Cardiac fibroblast (primary cell): ENCODE results near the gene PAX6.

Experiments
- DNase-seq, 2 donors: peaks; one replicate each; pipeline versions ENCODE4 v3.0.0 to v3.0.0-alpha.2; 2010; ENCODE audit warnings: low read depth in 2 of 2
- H3K4me3 ChIP-seq, 2 donors: replicated peaks in 1 of 2; 1 replicate in 1 of 2; 2 replicates in 1 of 2; pipeline ENCODE4 v1.5.1; 2011; ENCODE audit warnings: low read depth in 2 of 2, low read length in 2 of 2, mild to moderate bottlenecking in 2 of 2, moderate library complexity in 1 of 2
- TF ChIP-seq, protein P1 (sequence below): IDR thresholded peaks from one replicate; pipeline ENCODE4 v1.5.1; 2011; ENCODE audit warnings: low read depth, mild to moderate bottlenecking, low read length, inconsistent platforms

The PAX6 gene

DNA sequence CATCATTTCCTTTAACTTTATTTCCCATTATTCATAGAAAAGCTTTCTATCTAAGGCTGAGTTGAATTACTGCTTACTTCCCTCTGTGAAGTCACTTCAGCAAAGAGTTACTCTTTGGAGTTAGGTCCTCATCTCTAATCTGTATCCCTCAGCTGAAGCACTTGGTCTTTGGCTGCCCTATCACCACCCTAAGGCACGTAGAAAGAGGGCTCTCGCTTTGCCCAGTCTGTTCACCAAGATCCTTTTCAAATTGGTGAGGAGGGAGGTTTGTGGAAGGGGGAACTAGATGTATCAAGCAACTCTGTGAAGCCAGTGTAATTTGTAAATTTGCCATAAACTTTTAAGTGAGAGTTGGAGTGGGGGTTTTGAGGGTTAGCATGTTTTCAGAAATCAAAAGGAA, 43.4 kb downstream of the PAX6 start:
- H3K4me3 ChIP-seq, result no peak overlapping the region
- DNase-seq, result no peak
- TF ChIP-seq, protein P1, sequence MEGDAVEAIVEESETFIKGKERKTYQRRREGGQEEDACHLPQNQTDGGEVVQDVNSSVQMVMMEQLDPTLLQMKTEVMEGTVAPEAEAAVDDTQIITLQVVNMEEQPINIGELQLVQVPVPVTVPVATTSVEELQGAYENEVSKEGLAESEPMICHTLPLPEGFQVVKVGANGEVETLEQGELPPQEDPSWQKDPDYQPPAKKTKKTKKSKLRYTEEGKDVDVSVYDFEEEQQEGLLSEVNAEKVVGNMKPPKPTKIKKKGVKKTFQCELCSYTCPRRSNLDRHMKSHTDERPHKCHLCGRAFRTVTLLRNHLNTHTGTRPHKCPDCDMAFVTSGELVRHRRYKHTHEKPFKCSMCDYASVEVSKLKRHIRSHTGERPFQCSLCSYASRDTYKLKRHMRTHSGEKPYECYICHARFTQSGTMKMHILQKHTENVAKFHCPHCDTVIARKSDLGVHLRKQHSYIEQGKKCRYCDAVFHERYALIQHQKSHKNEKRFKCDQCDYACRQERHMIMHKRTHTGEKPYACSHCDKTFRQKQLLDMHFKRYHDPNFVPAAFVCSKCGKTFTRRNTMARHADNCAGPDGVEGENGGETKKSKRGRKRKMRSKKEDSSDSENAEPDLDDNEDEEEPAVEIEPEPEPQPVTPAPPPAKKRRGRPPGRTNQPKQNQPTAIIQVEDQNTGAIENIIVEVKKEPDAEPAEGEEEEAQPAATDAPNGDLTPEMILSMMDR, result no peak

DNA sequence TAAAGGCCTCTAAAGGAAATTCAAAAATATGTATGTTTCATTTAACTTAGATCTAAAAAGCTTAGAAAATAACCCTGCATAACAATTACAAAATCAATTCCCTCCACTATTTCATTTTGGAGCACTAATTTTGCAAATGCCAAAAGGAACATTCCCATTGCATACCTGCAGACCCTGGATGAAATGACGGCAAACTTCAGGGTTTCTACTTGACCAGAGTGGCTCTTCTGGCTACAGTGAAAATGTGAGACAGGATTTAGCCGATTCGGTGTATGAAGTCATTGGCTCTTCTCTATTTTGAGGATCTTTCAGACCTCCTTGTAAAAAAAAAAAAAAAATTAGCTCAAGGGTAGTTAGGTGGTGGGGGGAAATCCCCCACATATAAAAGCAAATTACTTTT, 44.1 kb downstream of the PAX6 start:
- DNase-seq, result no peak
- TF ChIP-seq, protein P1, result no peak
- no peak overlapping the region for H3K4me3 ChIP-seq

DNA sequence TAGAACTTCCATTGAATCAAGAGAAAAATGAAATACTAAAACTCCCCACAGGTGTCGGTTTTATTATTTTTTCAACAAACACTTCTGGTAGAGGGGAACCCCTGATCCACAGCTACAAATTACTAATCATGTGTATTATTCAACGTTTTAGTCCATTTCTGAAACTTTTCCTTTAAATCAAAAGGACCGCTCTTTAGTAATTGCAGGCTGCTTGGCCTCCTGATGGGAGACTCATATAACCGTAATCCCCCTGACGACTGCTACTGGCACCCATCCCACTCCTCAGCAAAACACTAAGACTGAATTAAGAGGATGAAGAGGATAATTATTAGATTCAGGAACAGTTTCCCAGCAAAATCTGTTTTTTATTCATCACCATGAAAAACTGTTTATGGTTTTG, 46.4 kb downstream of the PAX6 start:
- TF ChIP-seq, protein P1, result no peak
- no peak overlapping the region for H3K4me3 ChIP-seq
- no peak for DNase-seq

DNA sequence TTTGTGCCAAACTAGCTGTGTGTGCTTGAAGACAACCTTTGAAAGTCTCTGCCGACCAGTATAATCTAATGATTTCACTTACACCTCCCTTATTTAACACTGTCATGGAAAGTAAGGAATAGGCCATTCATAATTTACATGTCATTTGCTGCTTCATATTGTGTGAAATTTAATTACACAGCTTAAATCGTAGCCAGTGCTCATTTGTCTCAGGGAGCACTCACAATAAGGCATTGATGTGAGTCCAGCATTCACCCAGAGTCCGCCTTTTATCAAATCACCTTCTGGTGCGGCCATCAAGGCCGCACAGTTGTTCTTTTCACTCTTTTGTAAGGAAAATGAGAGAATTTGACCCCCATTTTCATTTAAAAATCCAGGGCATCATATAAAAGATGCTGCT, 46.9 kb downstream of the PAX6 start:
- H3K4me3 ChIP-seq, result no peak overlapping the region
- TF ChIP-seq, protein P1, result no peak
- DNase-seq, result no peak

DNA sequence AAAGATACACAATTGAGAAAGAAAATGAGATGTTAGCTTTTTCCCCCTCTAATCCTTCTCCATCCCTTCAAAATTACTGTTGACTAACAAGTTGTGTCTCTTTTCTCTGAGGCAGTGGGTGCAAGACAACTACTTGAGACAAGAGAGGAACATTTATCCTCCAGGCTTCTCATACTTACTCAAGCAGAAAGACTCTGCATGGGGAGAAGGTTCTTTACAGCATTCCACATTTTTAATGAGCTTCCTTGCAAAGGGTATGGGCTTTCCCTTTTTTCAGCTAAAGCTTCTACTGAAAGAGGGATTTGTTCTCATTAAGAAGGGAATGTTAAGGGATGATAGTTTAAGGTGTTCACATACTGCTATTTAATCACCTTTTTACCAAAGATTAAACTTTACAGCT, 47.8 kb downstream of the PAX6 start:
- no peak overlapping the region for H3K4me3 ChIP-seq
- DNase-seq, result no peak
- TF ChIP-seq, protein P1, result no peak

DNA sequence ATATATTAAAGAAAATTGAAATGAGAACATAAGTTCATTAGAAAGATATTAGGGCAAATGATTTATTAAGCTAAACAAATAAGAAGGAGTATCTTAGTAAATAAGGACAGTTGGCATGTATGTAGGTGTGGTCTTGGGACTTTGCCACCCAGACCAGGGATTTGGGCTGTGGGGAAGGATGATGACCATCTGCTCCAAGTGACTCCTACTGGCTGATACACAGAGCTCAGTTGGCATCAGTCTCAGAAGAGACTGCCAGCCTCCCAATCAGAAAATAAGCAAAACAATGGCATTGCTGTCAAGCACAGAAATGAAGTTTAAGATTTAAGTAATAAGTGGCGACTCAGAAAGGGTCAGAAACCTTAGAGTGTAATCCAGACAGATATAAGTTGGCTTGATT, 49.5 kb downstream of the PAX6 start:
- no peak for DNase-seq
- no peak overlapping the region for H3K4me3 ChIP-seq
- TF ChIP-seq, protein P1, result no peak

DNA sequence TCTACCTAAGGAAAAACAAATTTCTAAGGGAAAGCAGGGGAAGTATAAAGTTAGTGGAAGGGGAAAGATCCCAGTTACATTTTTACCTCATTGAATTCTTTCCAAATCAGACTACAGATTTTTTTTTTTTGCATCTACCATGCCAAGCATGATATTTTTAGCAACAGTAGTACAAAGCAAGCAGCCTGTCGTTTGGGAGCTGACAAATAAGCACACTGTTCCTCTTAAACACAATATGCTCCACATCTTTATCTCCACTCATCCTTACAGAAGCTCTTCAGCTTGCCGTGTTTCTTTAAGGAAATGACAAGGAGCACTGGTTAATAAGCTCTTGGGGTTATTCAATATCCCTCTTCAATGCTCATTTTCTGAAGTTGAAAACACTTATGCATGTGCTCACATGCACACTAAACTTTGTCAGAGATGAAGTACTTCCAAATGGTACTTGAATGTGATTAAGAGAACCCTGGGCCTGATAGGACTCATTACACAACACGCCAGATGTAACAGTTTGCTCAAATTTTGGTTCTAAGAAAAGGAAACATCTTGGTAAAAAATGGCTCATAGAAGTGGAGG, 53.8 kb downstream of the PAX6 start:
- DNase-seq, result peak; percentile 2 to 30
- TF ChIP-seq, protein P1, result no peak
- H3K4me3 ChIP-seq, result no peak overlapping the region
